Left colon (tissue), 2 donors: ENCODE results near the gene RANBP2. TPM values are rescaled to one million over a fixed set of nuclear protein-coding genes. Genes with fewer than 3 reads are reported as not detected.

Experiments
- ATAC-seq: fragments of 200-7000 bp; cut with Tn5 transposase; one replicate; pipeline ENCODE4 v1.9.1; 2020; ENCODE audit warnings: mild to moderate bottlenecking, moderate library complexity
- DNase-seq, 2 donors: peaks; one replicate each; pipeline ENCODE4 v3.0.0-alpha.2; 2020
- intact Hi-C, 2 donors: fragments of 100-400 bp; cut with DNase I in 1 of 2; cut with micrococcal nuclease in 1 of 2; formaldehyde crosslinking; loops; one replicate each; pipeline versions ENCODE4 v1.11.2 to v1.14.0; 2022; cut with DNase I, micrococcal nuclease
- total RNA-seq, 2 donors: library from RNA; stranded (reverse); fragmentation: NEBNext Ultra II Directional; extraction: Animal tissue kit (Norgen Biotek cat#: 25700); gene quantifications; one replicate each; pipeline ENCODE4 v1.2.1, GENCODE V29; 2021
- donor health status: DM: no; HTN: no; CAD: no.
- donor health status: DM: yes; HTN: yes; CAD: no.

The RANBP2 gene
- total RNA-seq, 2 donors from 2014 or later: 55.8 to 59.9 TPM

DNA sequence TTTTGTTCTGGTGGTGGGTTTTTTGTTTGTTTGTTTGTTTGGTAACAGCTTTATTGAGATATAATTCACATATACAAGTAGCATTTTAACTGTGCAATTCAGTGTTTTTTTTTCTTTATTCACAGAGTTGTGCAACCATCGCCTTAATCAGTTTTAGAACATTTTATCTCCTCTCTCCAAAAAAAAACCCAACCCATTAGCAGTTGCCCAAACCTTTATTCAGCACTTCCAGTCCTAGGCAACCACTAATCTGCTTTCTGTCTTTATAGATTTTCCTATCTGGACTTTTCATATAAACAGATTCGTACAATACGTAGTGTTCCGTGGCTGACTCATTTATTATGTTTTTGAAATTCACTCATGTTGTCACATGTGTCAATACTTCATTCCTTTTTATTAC is 106.0 kb downstream of the RANBP2 start:
- DNase-seq: no peak
- no peak for ATAC-seq
- intact Hi-C loops: no loop called here

DNA sequence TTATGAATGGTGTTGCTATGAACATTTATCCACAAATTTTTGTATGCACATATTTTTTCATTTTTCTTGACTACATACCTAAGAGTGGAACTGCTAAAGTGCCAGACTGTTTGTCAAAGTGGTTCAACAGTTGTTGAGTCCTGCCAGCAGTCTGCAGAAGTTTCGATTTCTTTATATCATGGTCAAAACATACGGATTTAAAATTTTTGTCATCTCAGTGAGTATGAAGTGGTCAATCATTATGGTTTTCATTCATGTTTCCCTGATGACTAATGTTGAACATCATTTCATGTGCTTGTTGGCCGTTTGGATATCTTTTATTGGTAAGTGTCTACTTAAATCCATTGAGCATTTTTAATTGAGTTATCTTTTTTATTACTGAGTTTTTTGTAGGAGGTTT is 106.5 kb downstream of the RANBP2 start:
- intact Hi-C loops: no loop called here
- no peak for ATAC-seq
- no peak for DNase-seq

DNA sequence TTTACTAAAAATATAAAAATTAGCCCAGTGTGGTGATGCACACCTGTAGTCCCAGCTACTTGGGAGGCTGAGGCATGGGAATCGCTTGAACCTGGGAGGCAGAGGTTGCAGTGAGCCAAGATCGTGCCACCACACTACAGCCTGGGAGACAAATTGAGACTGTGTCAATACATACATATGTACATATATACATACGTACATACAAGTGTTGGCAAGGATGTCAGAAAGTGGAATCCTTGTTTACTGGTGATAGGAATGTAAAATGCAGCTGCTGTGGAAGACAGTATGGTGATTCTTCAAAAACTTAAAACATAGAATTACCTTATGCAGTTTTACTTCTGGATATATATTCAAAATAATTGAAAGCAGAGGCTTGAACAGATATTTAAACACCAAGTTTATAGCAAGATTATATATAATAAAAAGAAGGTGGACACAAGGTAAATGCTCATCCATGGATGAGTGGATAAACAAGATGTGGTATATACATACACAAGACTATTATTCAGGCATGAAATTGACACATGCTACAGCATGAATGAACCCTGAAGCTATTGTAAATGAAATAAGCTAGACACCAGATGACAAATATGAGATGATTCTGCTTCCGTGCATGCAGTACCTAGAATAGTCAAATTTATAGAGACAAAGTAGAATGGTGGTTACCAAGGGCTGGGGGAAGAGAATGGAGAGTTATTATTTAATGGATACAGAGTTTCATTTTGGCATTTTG is 110.5 kb downstream of the RANBP2 start:
- intact Hi-C loops: no loop called here
- DNase-seq: no peak
- no peak for ATAC-seq

DNA sequence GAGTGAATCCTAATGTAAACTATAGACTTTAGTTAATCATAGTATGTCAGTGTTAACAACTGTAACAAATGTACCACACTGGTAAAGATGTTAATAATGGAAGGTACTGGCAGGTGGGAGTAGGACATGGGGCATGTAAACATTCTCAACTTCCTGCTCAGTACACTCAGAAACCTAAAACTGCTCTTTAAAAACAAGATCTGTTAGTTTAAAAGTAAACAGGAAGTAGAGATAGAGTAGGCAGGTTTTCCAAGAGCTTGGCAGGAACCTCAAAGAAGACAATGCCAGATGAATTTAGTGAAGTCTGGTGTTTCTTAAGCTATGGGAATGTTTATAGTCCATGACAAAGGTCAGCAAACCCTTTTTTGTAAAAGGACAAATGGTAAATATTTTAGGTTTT is 113.9 kb downstream of the RANBP2 start:
- DNase-seq (no peak), ATAC-seq (peak; percentile 71)
- intact Hi-C loops: no loop called here

DNA sequence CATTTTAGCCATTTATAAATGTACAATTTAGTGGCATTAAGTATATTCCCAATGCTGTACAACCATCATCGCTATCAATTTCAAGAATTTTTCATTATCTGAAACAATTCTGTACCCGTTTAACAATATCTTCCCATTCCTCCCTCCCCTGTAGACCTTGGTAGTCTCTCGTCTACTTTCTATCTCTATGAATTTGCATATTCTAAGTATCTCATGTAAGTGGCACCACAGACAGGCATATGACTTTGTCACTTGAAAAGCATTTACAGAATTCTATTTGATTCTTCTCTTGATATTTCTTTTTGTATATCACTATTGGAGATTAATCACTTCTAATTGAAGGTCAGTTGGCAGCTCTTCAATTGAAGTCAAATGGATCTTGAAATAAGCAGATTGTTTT is 115.3 kb downstream of the RANBP2 start:
- intact Hi-C loops: no loop called here
- DNase-seq (no peak), ATAC-seq (no peak)

DNA sequence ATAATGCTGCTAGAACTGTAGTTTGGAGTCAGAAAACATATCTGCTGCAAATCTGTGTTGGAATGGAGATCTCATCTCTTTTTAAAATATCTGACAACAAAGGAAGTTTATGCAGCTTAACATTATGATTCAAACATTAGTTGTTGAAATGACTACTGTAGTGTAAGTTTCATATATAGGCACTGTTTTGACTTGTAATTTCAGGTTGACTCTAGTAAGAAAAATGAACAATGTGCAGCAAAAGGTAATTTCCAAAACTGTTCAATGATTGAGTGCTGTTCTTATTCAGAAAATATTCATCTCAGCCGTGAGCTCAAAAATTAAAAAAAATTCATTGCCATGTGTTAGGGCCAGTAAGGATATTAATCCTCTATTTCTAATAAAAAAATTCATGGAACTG is 115.8 kb downstream of the RANBP2 start:
- ATAC-seq (no peak), DNase-seq (no peak)
- intact Hi-C loops: no loop called here

Other genes starting within 250 kb of the RANBP2 start
- 10 to 100 TPM; 28.4 to 33.9 TPM for gene LIMS1, start 185.0 kb upstream of the RANBP2 start, total RNA-seq
- 1 to 10 TPM; 4.2 TPM for gene CCDC138, start 67.3 kb downstream of the RANBP2 start, total RNA-seq